Stimulated activated CD4-positive, alpha-beta T cell treated with anti-CD3 and anti-CD28 coated beads, Interleukin-4, amount 100 ng/mL, for 4 hours (primary cell): ENCODE data around the gene GJC2.
"Not testable (repeated sequence)": the region's sequence is repeated elsewhere in the genome, so short reads cannot be mapped to it uniquely, and the experiment has no call there.

Source experiments
- DNase-seq, 2 experiments: peaks; one replicate each; pipeline ENCODE4 v3.0.0-alpha.2; 2020

Gene GJC2

GRCh38 chr1:228159008-228159665 lies 9.4 kb downstream of the GJC2 start:
- DNase-seq: no peak

- DNase-seq: no peak
These were observed 10.6 kb downstream of the GJC2 start for GRCh38 chr1:228160201-228160761.

- DNase-seq: no peak
These were observed 11.6 kb downstream of the GJC2 start for GRCh38 chr1:228161362-228161761.

- no peak for DNase-seq
These were observed 12.1 kb downstream of the GJC2 start for GRCh38 chr1:228161866-228162265.

GRCh38 chr1:228162286-228163006 lies 12.7 kb downstream of the GJC2 start:
- DNase-seq: no peak

GRCh38 chr1:228163007-228163753 lies 13.4 kb downstream of the GJC2 start:
- no peak for DNase-seq

GRCh38 chr1:228163776-228164519 lies 14.2 kb downstream of the GJC2 start:
- no peak for DNase-seq

- no peak for DNase-seq
These were observed 15.0 kb downstream of the GJC2 start for GRCh38 chr1:228164561-228165371.

- DNase-seq: peak; percentile 99 to 100
These were observed 15.8 kb downstream of the GJC2 start, which contains the start of gene IBA57 for GRCh38 chr1:228165372-228166169. IBA57 (plus strand) TSS chr1:228165804; CDS start chr1:228165817, 13 bp downstream.

GRCh38 chr1:228166170-228166936 lies 16.6 kb downstream of the GJC2 start:
- peak; percentile 38 to 49 for DNase-seq

- DNase-seq: no peak
These were observed 19.0 kb downstream of the GJC2 start for GRCh38 chr1:228168563-228169270.

GRCh38 chr1:228169345-228169744 lies 19.6 kb downstream of the GJC2 start:
- DNase-seq: no peak

- DNase-seq: no peak
These were observed 20.9 kb downstream of the GJC2 start for GRCh38 chr1:228170666-228171065.

GRCh38 chr1:228171221-228171891 lies 21.6 kb downstream of the GJC2 start:
- DNase-seq: no peak

GRCh38 chr1:228172591-228173527 lies 23.1 kb downstream of the GJC2 start:
- DNase-seq: no peak

GRCh38 chr1:228173528-228174481 lies 24.1 kb downstream of the GJC2 start:
- DNase-seq: not testable (repeated sequence)
